ENCODE results near the gene SLC44A2. TPM values are rescaled to one million over a fixed set of nuclear protein-coding genes. Genes with fewer than 3 reads are reported as not detected.

SLC44A2 gene
- total and polyA plus RNA-seq, 2 donors (not counting 1 experiment from before 2014, with no cell fraction given) = 91.3 to 173 TPM

GRCh38 chr19:10688545-10689280 lies 63.4 kb downstream of the SLC44A2 start:
- Histone ChIP-seq H3K4me2 (ENCODE audit: extremely low read depth, insufficient read depth, low read length) (no peak overlapping the region), H3K79me2 (ENCODE audit: control insufficient read depth, insufficient read depth, low read length) (peaks cover 7% of the 10 kb centered on the region), H3K36me3 (ENCODE audit: control insufficient read depth, insufficient read depth, low read length) (peaks cover 43% of the 10 kb centered on the region), H3K4me1 (ENCODE audit: control insufficient read depth, extremely low read depth, insufficient read depth, low read length) (peaks cover 2% of the 10 kb centered on the region), H3K27me3 (ENCODE audit: control insufficient read depth, insufficient read depth, low read length) (no peaks in the 10 kb centered on the region), H4K20me1 (ENCODE audit: control insufficient read depth, extremely low read depth, insufficient read depth, low read length) (peaks cover 2% of the 10 kb centered on the region), H3K27ac (ENCODE audit: insufficient read depth, low read length) (no peak overlapping the region), H3K9me3 (ENCODE audit: control insufficient read depth, insufficient read depth, low read depth, low read length) (no peaks in the 10 kb centered on the region), H3K9ac (ENCODE audit: insufficient read depth, low read length) (no peak overlapping the region), H2AFZ (ENCODE audit: low read length) (no peak overlapping the region), H3K4me3 (replicated peaks in 1 of 4; ENCODE audit: control extremely low read depth in 1 of 4, insufficient read depth in 1 of 4, low read depth in 3 of 4, low read length in 4 of 4) (no peak overlapping the region)
- no peak for DNase-seq (ENCODE audit: low read depth in 2 of 2)
- TF ChIP-seq CTCF (conservative IDR thresholded peaks at IDR 0.05 in 1 of 2, IDR thresholded peaks at IDR 0.05 in 1 of 2; ENCODE audit: low read depth in 1 of 2, low read length in 2 of 2) (no peak), EZH2 (IDR thresholded peaks at IDR 0.05; ENCODE audit: low read length, missing control alignments) (no peak)

- peaks cover 39% of the 10 kb centered on the region for H3K36me3 ChIP-seq (ENCODE audit: control insufficient read depth, insufficient read depth, low read length)
- no peak overlapping the region for H2AFZ ChIP-seq (ENCODE audit: low read length)
- H3K27ac ChIP-seq (ENCODE audit: insufficient read depth, low read length) = no peak overlapping the region
- TF ChIP-seq EZH2 (IDR thresholded peaks at IDR 0.05; ENCODE audit: low read length, missing control alignments) (no peak), CTCF (conservative IDR thresholded peaks at IDR 0.05 in 1 of 2, IDR thresholded peaks at IDR 0.05 in 1 of 2; ENCODE audit: low read depth in 1 of 2, low read length in 2 of 2) (no peak)
- H3K79me2 ChIP-seq (ENCODE audit: control insufficient read depth, insufficient read depth, low read length) = peaks cover 5% of the 10 kb centered on the region
- H3K27me3 ChIP-seq (ENCODE audit: control insufficient read depth, insufficient read depth, low read length) = no peaks in the 10 kb centered on the region
- no peaks in the 10 kb centered on the region for H3K9me3 ChIP-seq (ENCODE audit: control insufficient read depth, insufficient read depth, low read depth, low read length)
- H3K4me2 ChIP-seq (ENCODE audit: extremely low read depth, insufficient read depth, low read length) = no peak overlapping the region
- peaks cover 2% of the 10 kb centered on the region for H4K20me1 ChIP-seq (ENCODE audit: control insufficient read depth, extremely low read depth, insufficient read depth, low read length)
- DNase-seq (ENCODE audit: low read depth in 2 of 2) = peak in 1 of 2 donors; percentile 57
- no peak overlapping the region for H3K4me3 ChIP-seq (replicated peaks in 1 of 4; ENCODE audit: control extremely low read depth in 1 of 4, insufficient read depth in 1 of 4, low read depth in 3 of 4, low read length in 4 of 4)
- H3K4me1 ChIP-seq (ENCODE audit: control insufficient read depth, extremely low read depth, insufficient read depth, low read length) = peaks cover 3% of the 10 kb centered on the region
- no peak overlapping the region for H3K9ac ChIP-seq (ENCODE audit: insufficient read depth, low read length)
Measured at GRCh38 chr19:10690341-10690781, 65.0 kb downstream of the SLC44A2 start.

- peaks cover 2% of the 10 kb centered on the region for H3K4me1 ChIP-seq (ENCODE audit: control insufficient read depth, extremely low read depth, insufficient read depth, low read length)
- no peak overlapping the region for H3K27ac ChIP-seq (ENCODE audit: insufficient read depth, low read length)
- no peak for TF ChIP-seq CTCF (conservative IDR thresholded peaks at IDR 0.05 in 1 of 2, IDR thresholded peaks at IDR 0.05 in 1 of 2; ENCODE audit: low read depth in 1 of 2, low read length in 2 of 2)
- TF ChIP-seq EZH2 (IDR thresholded peaks at IDR 0.05; ENCODE audit: low read length, missing control alignments) = no peak
- H3K9me3 ChIP-seq (ENCODE audit: control insufficient read depth, insufficient read depth, low read depth, low read length) = no peaks in the 10 kb centered on the region
- peaks cover 39% of the 10 kb centered on the region for H3K36me3 ChIP-seq (ENCODE audit: control insufficient read depth, insufficient read depth, low read length)
- no peak overlapping the region for H3K9ac ChIP-seq (ENCODE audit: insufficient read depth, low read length)
- no peak for DNase-seq (ENCODE audit: low read depth in 2 of 2)
- H3K4me3 ChIP-seq (replicated peaks in 1 of 4; ENCODE audit: control extremely low read depth in 1 of 4, insufficient read depth in 1 of 4, low read depth in 3 of 4, low read length in 4 of 4) = no peak overlapping the region
- H3K79me2 ChIP-seq (ENCODE audit: control insufficient read depth, insufficient read depth, low read length) = peaks cover 3% of the 10 kb centered on the region
- no peak overlapping the region for H2AFZ ChIP-seq (ENCODE audit: low read length)
- no peak overlapping the region for H3K4me2 ChIP-seq (ENCODE audit: extremely low read depth, insufficient read depth, low read length)
- peaks cover 2% of the 10 kb centered on the region for H4K20me1 ChIP-seq (ENCODE audit: control insufficient read depth, extremely low read depth, insufficient read depth, low read length)
- no peaks in the 10 kb centered on the region for H3K27me3 ChIP-seq (ENCODE audit: control insufficient read depth, insufficient read depth, low read length)
Measured at GRCh38 chr19:10691178-10691881, 66.0 kb downstream of the SLC44A2 start.

Data from fibroblast of lung (primary cell).